Sigmoid colon (tissue), 7 donors: ENCODE measurements around the gene NR1H3. TPM values are rescaled to one million over a fixed set of nuclear protein-coding genes. Genes with fewer than 3 reads are reported as not detected.

Source experiments
- DNase-seq: peaks from one replicate; pipeline ENCODE4 v3.0.0-alpha.2; 2019
- H3K27ac ChIP-seq, 4 donors: fragments of 200-600 bp; sonication (generic); one replicate each; pipeline ENCODE4 v1.5.1; 2016 to 2019; ENCODE audit warnings: mild to moderate bottlenecking in 1 of 4
- H3K27me3 ChIP-seq, 3 donors: fragments of 200-600 bp; sonication (generic); one replicate each; pipeline ENCODE4 v1.5.1; 2019; ENCODE audit warnings: mild to moderate bottlenecking in 1 of 3
- H3K36me3 ChIP-seq, 4 donors: fragments of 200-600 bp; sonication (generic); one replicate each; pipeline ENCODE4 v1.5.1; 2016 to 2019
- H3K4me1 ChIP-seq, 4 donors: fragments of 200-600 bp; sonication (generic); one replicate each; pipeline ENCODE4 v1.5.1; 2017 to 2019
- H3K4me3 ChIP-seq, 4 donors: fragments of 200-600 bp; sonication (generic); one replicate each; pipeline ENCODE4 v1.5.1; 2017 to 2019; ENCODE audit warnings: mild to moderate bottlenecking in 2 of 4, moderate library complexity in 1 of 4
- H3K9me3 ChIP-seq, 4 donors: fragments of 200-600 bp in 3 of 4; sonication (generic) in 3 of 4; one replicate each; pipeline versions ENCODE4 v1.5.1 to v1.6.1; 2013 to 2019
- EP300 ChIP-seq, 4 donors: sonication (generic); formaldehyde crosslinking; IDR thresholded peaks; one replicate each; pipeline ENCODE4 v1.6.1; 2017; ENCODE audit warnings: antibody characterized with exemption in 4 of 4
- POLR2A ChIP-seq, 2 donors: fragments of 450-650 bp; IDR thresholded peaks; one replicate each; pipeline ENCODE4 v1.6.1; 2016; ENCODE audit warnings: antibody characterized with exemption in 2 of 2, mild to moderate bottlenecking in 2 of 2, moderate library complexity in 2 of 2
- POLR2AphosphoS5 ChIP-seq, 4 donors: sonication (generic); formaldehyde crosslinking; IDR thresholded peaks; one replicate each; pipeline ENCODE4 v1.6.1; 2017; ENCODE audit warnings: antibody characterized with exemption in 4 of 4
- WGBS, 2 donors: extraction: QIAGEN DNeasy Blood & Tissue Kit; methylation state at CpG; one replicate each; pipeline ENCODE4 v1.1.7; 2013; 5-methylcytosine and 5-hydroxymethylcytosine counted together
- intact Hi-C: fragments of 100-400 bp; cut with DNase I; formaldehyde crosslinking; loops from one replicate; pipeline ENCODE4 v1.15.1; 2023
- polyA plus RNA-seq, 3 donors: library from polyadenylated mRNA; stranded (reverse); fragments of 200-250 nt; gene quantifications; one replicate each; pipeline ENCODE4 v1.2.3, GENCODE V29; 2013
- total RNA-seq, 4 donors: library from RNA; depleted of rRNA; stranded (reverse); fragments of >200 nt; gene quantifications; one replicate each; pipeline ENCODE4 v1.1.0, GENCODE V29; 2016
- TF ChIP-seq, protein P1 (sequence below), 4 experiments: fragments of 450-650 bp in 3 of 4; fragments of 200-600 bp in 1 of 4; IDR thresholded peaks; one replicate each; pipeline ENCODE4 v1.5.1; 2016 to 2019; ENCODE audit warnings: antibody characterized with exemption in 4 of 4, mild to moderate bottlenecking in 3 of 4, moderate library complexity in 2 of 4
- donor health status: healthy with polysubstance abuse.
- donor health status: Bipolar disorder and iron deficiency.
- donor health status: healthy.

NR1H3 gene
- total and polyA plus RNA-seq, 7 donors, result 30.3 to 90.1 (median 54.5) TPM

DNA sequence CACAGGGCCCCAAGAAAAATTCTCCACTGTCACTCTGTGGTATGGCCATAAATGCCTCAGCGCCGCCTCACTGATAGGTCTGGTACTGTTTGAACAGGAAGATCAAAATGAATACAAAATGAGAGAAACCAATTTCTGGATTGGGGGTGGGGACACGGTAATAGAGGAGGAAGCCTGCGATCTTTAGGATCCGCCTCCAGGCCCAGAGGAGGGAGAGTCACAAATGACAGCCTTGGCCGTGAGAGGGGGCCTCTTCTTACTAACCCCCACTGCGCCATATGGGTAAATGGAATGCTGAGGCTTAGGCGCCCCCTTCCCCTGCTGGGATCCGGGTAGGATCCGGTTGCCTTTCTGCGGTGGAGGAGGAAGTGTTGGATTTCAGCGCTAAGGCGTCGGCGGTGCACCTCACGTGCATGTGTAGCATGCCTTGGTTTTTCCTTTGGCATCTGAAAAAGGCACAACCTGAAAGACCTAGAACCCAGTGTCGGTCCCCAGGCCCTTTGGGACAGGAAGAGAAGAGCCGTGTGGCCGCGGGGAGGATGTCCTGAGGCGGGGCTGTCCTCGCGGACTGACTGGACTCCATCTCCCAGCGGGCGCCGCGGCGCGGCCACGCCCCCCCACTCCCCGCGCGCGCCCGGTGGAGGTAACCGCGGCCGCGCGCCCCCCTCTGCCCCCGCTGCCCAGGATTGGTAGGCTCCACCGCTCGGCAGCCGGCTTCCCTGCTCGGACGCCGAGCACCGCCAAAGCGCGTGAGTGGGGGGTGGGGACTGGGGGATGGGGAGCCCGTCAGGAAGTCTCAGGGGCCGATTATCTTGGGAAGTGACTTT, 11.4 kb downstream of the NR1H3 start:
- Histone ChIP-seq H3K36me3 (peaks cover 0 to 3% (median under 1%) of the 10 kb centered on the region in 4 donors), H3K4me1 (peaks cover 0 to 40% (median 38%) of the 10 kb centered on the region in 4 donors), H3K27ac (peak overlapping the region; percentile 95 to 98 (median 96)), H3K9me3 (no peaks in the 10 kb centered on the region), H3K4me3 (peak overlapping the region; percentile 77 to 94 (median 92)), H3K27me3 (no peaks in the 10 kb centered on the region)
- intact Hi-C loops, result loop anchor here (2.0 to 5.0 kb wide), 2 partner anchors 54 to 88 kb away; partner anchors contain the start of gene DDB2
- DNase-seq, result peak; percentile 97
- WGBS, 2 donors, result 0% methylated on average over 52 of the region's 52 CpGs
- TF ChIP-seq POLR2AphosphoS5 (IDR thresholded peaks at IDR 0.05), result peak in 2 of 4 donors; percentile 1 to 57
- TF ChIP-seq POLR2A (IDR thresholded peaks at IDR 0.05), result peak in 1 of 2 donors; percentile 41
- TF ChIP-seq, protein P1, sequence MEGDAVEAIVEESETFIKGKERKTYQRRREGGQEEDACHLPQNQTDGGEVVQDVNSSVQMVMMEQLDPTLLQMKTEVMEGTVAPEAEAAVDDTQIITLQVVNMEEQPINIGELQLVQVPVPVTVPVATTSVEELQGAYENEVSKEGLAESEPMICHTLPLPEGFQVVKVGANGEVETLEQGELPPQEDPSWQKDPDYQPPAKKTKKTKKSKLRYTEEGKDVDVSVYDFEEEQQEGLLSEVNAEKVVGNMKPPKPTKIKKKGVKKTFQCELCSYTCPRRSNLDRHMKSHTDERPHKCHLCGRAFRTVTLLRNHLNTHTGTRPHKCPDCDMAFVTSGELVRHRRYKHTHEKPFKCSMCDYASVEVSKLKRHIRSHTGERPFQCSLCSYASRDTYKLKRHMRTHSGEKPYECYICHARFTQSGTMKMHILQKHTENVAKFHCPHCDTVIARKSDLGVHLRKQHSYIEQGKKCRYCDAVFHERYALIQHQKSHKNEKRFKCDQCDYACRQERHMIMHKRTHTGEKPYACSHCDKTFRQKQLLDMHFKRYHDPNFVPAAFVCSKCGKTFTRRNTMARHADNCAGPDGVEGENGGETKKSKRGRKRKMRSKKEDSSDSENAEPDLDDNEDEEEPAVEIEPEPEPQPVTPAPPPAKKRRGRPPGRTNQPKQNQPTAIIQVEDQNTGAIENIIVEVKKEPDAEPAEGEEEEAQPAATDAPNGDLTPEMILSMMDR (IDR thresholded peaks at IDR 0.05), result peak in 1 of 4 experiments; percentile 12
- no peak for TF ChIP-seq EP300 (IDR thresholded peaks at IDR 0.05)

DNA sequence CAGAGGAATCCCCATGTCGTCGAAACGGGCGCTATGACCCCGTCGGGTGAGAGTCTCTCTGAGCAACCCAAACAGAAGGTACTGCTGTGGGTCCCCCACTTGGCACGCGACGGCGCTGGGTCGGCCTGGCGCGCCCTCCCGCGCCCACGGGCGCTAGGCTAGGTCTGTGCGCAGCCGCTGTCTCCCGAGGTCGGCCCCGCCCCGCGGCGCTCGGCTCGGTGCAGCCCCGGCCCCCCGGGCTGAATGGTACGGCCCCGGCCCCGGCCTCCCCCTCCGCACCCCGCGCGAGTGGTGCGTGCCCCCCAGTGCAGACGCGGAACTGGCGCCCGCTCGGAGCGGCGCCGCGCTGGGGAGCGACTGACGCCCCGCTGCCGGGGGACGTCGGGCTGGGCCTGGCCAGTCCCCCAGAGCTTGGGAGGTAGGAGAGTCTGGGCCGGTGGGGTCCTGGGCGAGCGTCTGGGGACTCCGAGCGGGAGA, 12.1 kb downstream of the NR1H3 start, which contains the start of gene MADD:
MADD (plus strand) TSS at position 305 of the 477 bp plus-strand sequence.
- Histone ChIP-seq H3K9me3 (no peaks in the 10 kb centered on the region), H3K27ac (peak within 1 kb of the TSS; percentile 95 to 98 (median 96)), H3K4me3 (peak within 1 kb of the TSS; percentile 77 to 94 (median 92)), H3K36me3 (peaks cover 0 to 10% (median 6%) of the 10 kb centered on the region in 4 donors), H3K4me1 (peaks cover 0 to 40% (median 38%) of the 10 kb centered on the region in 4 donors), H3K27me3 (no peaks in the 10 kb centered on the region)
- intact Hi-C loops, result loop anchor here (2.0 to 5.0 kb wide), 4 partner anchors 55 to 137 kb away; partner anchors contain the start of genes ARFGAP2, DDB2 and SLC39A13
- 0% methylated on average over 57 of the region's 57 CpGs for WGBS, 2 donors
- DNase-seq, result peak; percentile 94
- TF ChIP-seq EP300 (IDR thresholded peaks at IDR 0.05) (no peak), POLR2AphosphoS5 (IDR thresholded peaks at IDR 0.05) (peak; percentile 58 to 91 (median 81)), POLR2A (IDR thresholded peaks at IDR 0.05) (peak in 1 of 2 donors; percentile 16)
- TF ChIP-seq, protein P1 (IDR thresholded peaks at IDR 0.05), result no peak

DNA sequence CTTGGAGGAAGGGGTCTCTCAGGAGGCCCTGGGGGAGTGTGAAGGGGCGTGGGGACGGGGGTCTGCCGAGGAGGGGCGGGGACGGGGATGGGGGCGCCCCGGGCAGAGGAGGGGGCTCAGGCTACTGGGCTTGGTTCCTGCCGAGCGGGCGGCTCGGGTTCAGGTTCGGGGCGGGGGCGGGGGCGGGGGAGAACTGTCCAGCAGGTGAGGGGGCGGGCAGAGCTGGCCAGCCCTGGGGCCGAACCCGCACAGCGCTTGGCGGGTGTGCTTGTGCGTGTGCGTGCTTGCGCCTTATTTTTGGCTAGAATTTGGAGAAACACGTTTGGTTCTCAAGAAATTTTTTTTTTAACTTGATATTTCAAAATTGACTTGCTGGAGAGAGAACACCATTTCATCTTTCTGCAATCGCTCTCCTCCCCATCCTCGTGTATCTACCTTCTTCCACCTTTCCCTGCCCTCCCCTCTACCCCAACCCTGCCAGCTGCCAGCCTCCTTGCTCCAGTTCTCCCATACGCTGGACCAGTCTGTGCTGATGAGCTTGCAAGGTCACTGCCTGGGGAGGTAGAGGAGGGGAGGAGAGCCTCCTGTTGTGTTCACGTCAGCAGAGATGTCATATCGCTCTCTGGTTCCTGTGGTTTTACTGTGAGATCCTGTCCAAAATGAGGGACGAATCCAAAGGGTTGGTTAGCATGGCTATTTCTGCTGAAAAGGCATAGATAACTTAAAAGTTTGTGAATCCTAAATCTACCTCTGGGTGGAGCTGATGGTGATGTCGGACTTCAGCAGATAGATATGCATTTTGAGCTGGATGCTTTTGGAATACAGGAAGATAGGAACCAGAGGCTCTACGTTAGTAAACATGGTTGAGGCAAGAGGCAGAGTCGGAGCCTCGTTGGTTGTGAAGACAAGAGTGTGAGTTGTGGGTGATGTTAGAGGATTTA, 12.8 kb downstream of the NR1H3 start:
- TF ChIP-seq POLR2A (IDR thresholded peaks at IDR 0.05), result no peak
- TF ChIP-seq POLR2AphosphoS5 (IDR thresholded peaks at IDR 0.05), result peak in 2 of 4 donors; percentile 17 to 51
- intact Hi-C loops, result loop anchor here (2.0 to 5.0 kb wide), 2 partner anchors 94 to 137 kb away; partner anchors contain the start of genes ARFGAP2 and SLC39A13

DNA sequence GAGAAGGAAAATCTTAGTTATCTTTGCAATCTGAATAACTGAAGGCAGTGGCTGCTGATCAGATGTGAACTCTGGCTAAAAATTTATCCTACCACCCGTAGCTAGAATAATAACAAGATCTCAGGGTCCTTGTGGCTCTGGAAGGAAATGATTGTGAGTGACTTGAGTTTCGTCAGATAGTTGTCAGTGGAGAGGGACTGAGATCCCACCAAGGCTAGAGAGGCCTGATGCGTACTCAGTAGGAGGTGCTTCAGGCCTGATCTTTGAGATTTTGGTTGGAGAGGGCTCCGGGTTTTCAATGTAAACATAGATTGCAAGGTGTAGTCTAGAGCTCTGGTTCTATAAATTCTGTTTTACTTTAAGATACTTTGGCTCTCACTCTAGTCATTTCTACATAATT, 13.5 kb downstream of the NR1H3 start:
- TF ChIP-seq POLR2A (IDR thresholded peaks at IDR 0.05), result no peak
- no peak for TF ChIP-seq EP300 (IDR thresholded peaks at IDR 0.05)
- TF ChIP-seq, protein P1 (IDR thresholded peaks at IDR 0.05), result no peak
- TF ChIP-seq POLR2AphosphoS5 (IDR thresholded peaks at IDR 0.05), result no peak
- peaks cover 0 to 40% (median 38%) of the 10 kb centered on the region in 4 donors for H3K4me1 ChIP-seq
- intact Hi-C loops, result loop anchor here (2.0 to 5.0 kb wide), 2 partner anchors 95 to 136 kb away; partner anchors contain the start of genes ARFGAP2 and SLC39A13
- peaks cover 11 to 24% (median 20%) of the 10 kb centered on the region in 4 donors for H3K36me3 ChIP-seq
- 44 to 50% methylated on average over 4 of the region's 4 CpGs for WGBS, 2 donors
- DNase-seq, result no peak
- no peaks in the 10 kb centered on the region for H3K9me3 ChIP-seq
- H3K27me3 ChIP-seq, result no peaks in the 10 kb centered on the region
- H3K27ac ChIP-seq, result peak overlapping the region; percentile 95 to 98 (median 96)
- H3K4me3 ChIP-seq, result peak overlapping the region in 3 of 4 donors; percentile 77 to 94 (median 90)

More for the DNA sequence above, 12.8 kb downstream of the NR1H3 start:
- H3K27ac ChIP-seq, result peak overlapping the region; percentile 95 to 98 (median 96)
- H3K4me1 ChIP-seq, result peaks cover 0 to 40% (median 38%) of the 10 kb centered on the region in 4 donors
- H3K36me3 ChIP-seq, result peaks cover 4 to 17% (median 13%) of the 10 kb centered on the region in 4 donors
- peak; percentile 74 for DNase-seq
- no peaks in the 10 kb centered on the region for H3K9me3 ChIP-seq
- 2 to 3% methylated on average over 34 of the region's 34 CpGs for WGBS, 2 donors
- peak overlapping the region; percentile 77 to 94 (median 92) for H3K4me3 ChIP-seq
- no peaks in the 10 kb centered on the region for H3K27me3 ChIP-seq
